SK-N-SH (cell line): ENCODE data around the gene CHCHD2. TPM values are rescaled to one million over a fixed set of nuclear protein-coding genes. Genes with fewer than 3 reads are reported as not detected.

Source experiments
- CTCF ChIA-PET: fragments of 300-600, 350-600 bp; formaldehyde crosslinking; extraction: SDS; loops from one replicate; lab custom pipeline; 2021; lab: Yijun Ruan, JAX
- POLR2A ChIA-PET: fragments of 350-600 bp; sonication (Branson Sonifier 250); formaldehyde crosslinking; extraction: SDS; loops from one replicate; lab custom pipeline; 2020; ENCODE audit warnings: antibody characterized with exemption, inconsistent platforms; lab: Yijun Ruan, JAX
- DNase-seq: peaks from one replicate; pipeline ENCODE4 v3.0.0; 2012
- H2AFZ ChIP-seq: fragments of 200-600 bp; sonication (generic); 2 replicates; pipeline ENCODE4 v1.8.1; 2016; ENCODE audit warnings: antibody characterized with exemption, mild to moderate bottlenecking, low read depth
- H3F3A ChIP-seq: fragments of 200-600 bp; sonication (generic); replicated peaks from 2 replicates; pipeline ENCODE3; 2016; ENCODE audit warnings: antibody characterized with exemption, mild to moderate bottlenecking; ENCODE audit not compliant: insufficient read depth
- H3K27ac ChIP-seq, 2 experiments: fragments of 200-500 bp in 1 of 2; fragments of 200-600 bp in 1 of 2; sonication (Bioruptor generic) in 1 of 2; sonication (generic), shearing (Covaris generic) in 1 of 2; 2 replicates each; pipeline versions ENCODE4 v1.5.1 to v1.6.1; 2014 to 2016; ENCODE audit warnings: low read depth in 2 of 2, inconsistent platforms in 1 of 2, low read length in 1 of 2, mild to moderate bottlenecking in 1 of 2, mixed read lengths in 1 of 2
- H3K27me3 ChIP-seq: fragments of 200-600 bp; sonication (generic), shearing (Covaris generic); 2 replicates; pipeline ENCODE4 v1.6.1; 2016; ENCODE audit warnings: mixed run types; ENCODE audit not compliant: insufficient read depth
- H3K36me3 ChIP-seq, 2 experiments: fragments of 200-500 bp in 1 of 2; fragments of 200-600 bp in 1 of 2; sonication (Bioruptor generic) in 1 of 2; sonication (generic) in 1 of 2; replicated peaks in 1 of 2; 2 replicates each; pipeline versions ENCODE3 to v1.5.1; 2014 to 2016; ENCODE audit warnings: low read length in 1 of 2, mild to moderate bottlenecking in 1 of 2; ENCODE audit not compliant: insufficient read depth in 2 of 2, control insufficient read depth in 1 of 2
- H3K4me1 ChIP-seq, 2 experiments: fragments of 200-500 bp in 1 of 2; fragments of 200-600 bp in 1 of 2; sonication (Bioruptor generic) in 1 of 2; sonication (generic), shearing (Covaris generic) in 1 of 2; 2 replicates each; pipeline versions ENCODE4 v1.5.1 to v1.6.1; 2014 to 2016; ENCODE audit warnings: low read depth in 1 of 2, low read length in 1 of 2, mixed run types in 1 of 2; ENCODE audit not compliant: insufficient read depth in 2 of 2, control insufficient read depth in 1 of 2
- H3K4me2 ChIP-seq: fragments of 200-600 bp; sonication (generic), shearing (Covaris generic); 2 replicates; pipeline ENCODE4 v1.6.1; 2017; ENCODE audit warnings: mixed run types
- H3K4me3 ChIP-seq, 2 experiments: fragments of 200-500 bp in 1 of 2; fragments of 200-600 bp in 1 of 2; sonication (Bioruptor generic) in 1 of 2; sonication (generic), shearing (Covaris generic) in 1 of 2; 2 replicates each; pipeline versions ENCODE4 v1.5.1 to v1.8.1; 2014 to 2016; ENCODE audit warnings: low read depth in 2 of 2, inconsistent platforms in 1 of 2, low read length in 1 of 2, mild to moderate bottlenecking in 1 of 2, mixed read lengths in 1 of 2, moderate library complexity in 1 of 2
- H3K79me2 ChIP-seq: fragments of 200-600 bp; sonication (generic); 2 replicates; pipeline ENCODE4 v1.8.1; 2017; ENCODE audit warnings: mild to moderate bottlenecking; ENCODE audit not compliant: insufficient read depth
- H3K9ac ChIP-seq: fragments of 200-600 bp; sonication (generic); 2 replicates; pipeline ENCODE4 v1.6.1; 2017; ENCODE audit warnings: mixed run types
- H3K9me2 ChIP-seq: fragments of 200-600 bp; sonication (generic); 2 replicates; pipeline ENCODE4 v1.6.1; 2017; ENCODE audit warnings: mixed run types
- H3K9me3 ChIP-seq: fragments of 200-600 bp; sonication (generic); 2 replicates; pipeline ENCODE4 v1.6.1; 2017; ENCODE audit warnings: mixed run types, mild to moderate bottlenecking, moderate library complexity
- H4K20me1 ChIP-seq: fragments of 200-600 bp; sonication (generic); 2 replicates; pipeline ENCODE4 v1.6.1; 2017; ENCODE audit warnings: mild to moderate bottlenecking, mixed run types; ENCODE audit not compliant: insufficient read depth
- ELF1 ChIP-seq: IDR thresholded peaks from 2 replicates; pipeline ENCODE4 v1.4.0; 2012
- EZH2phosphoT487 ChIP-seq: fragments of 200-600 bp; sonication (generic); IDR thresholded peaks from 2 replicates; pipeline ENCODE4 v1.6.1; 2017; ENCODE audit warnings: low read depth, mixed run types, mild to moderate bottlenecking, antibody characterized with exemption, moderate library complexity, borderline replicate concordance
- FOSL2 ChIP-seq: IDR thresholded peaks from 2 replicates; pipeline ENCODE4 v1.4.0; 2012; ENCODE audit warnings: low read depth, mild to moderate bottlenecking, moderate library complexity, borderline replicate concordance
- FOXM1 ChIP-seq: IDR thresholded peaks from 2 replicates; pipeline ENCODE4 v1.4.0; 2012; ENCODE audit warnings: low read depth, mild to moderate bottlenecking
- GABPA ChIP-seq: IDR thresholded peaks from 2 replicates; pipeline ENCODE4 v1.4.0; 2012; ENCODE audit warnings: low read depth, mild to moderate bottlenecking
- JUND ChIP-seq: IDR thresholded peaks from 2 replicates; pipeline ENCODE4 v1.4.0; 2012
- NFIC ChIP-seq: IDR thresholded peaks from 2 replicates; pipeline ENCODE4 v1.4.0; 2012; ENCODE audit warnings: borderline replicate concordance
- NRF1 ChIP-seq: IDR thresholded peaks from 2 replicates; pipeline ENCODE4 v1.6.1; 2012; ENCODE audit warnings: low read depth, mild to moderate bottlenecking, low read length
- POLR2AphosphoS5 ChIP-seq: IDR thresholded peaks from 2 replicates; pipeline ENCODE4 v1.6.1; 2012; ENCODE audit warnings: low read depth, low read length
- RCOR1 ChIP-seq: fragments of 150-350 bp; IDR thresholded peaks from 2 replicates; pipeline ENCODE4 v1.6.1; 2017; ENCODE audit warnings: antibody characterized with exemption, low read length
- RFX5 ChIP-seq: IDR thresholded peaks from 2 replicates; pipeline ENCODE4 v1.6.1; 2012; ENCODE audit warnings: mild to moderate bottlenecking, improper control_type of control experiment, low read length
- RXRA ChIP-seq: IDR thresholded peaks from 2 replicates; pipeline ENCODE4 v1.4.0; 2012; ENCODE audit warnings: low read depth, mild to moderate bottlenecking, borderline replicate concordance
- SMC3 ChIP-seq: IDR thresholded peaks from 2 replicates; pipeline ENCODE4 v1.6.1; 2012; ENCODE audit warnings: low read depth, low read length, improper control_type of control experiment
- TAF1 ChIP-seq: IDR thresholded peaks from 2 replicates; pipeline ENCODE4 v1.6.1; 2012; ENCODE audit warnings: low read depth, mild to moderate bottlenecking, low read length, moderate library complexity, borderline replicate concordance
- YY1 ChIP-seq: IDR thresholded peaks from 2 replicates; pipeline ENCODE4 v1.4.0; 2012; ENCODE audit warnings: low read depth, mild to moderate bottlenecking
- WGBS: methylation state at CpG from one replicate; pipeline ENCODE4 v1.1.6; 2017; ENCODE audit warnings: low lambda C conversion rate; 5-methylcytosine and 5-hydroxymethylcytosine counted together
- polyA plus RNA-seq, 3 experiments: library from polyadenylated mRNA; depleted of rRNA; stranded (reverse); fragments of >200 nt; gene quantifications; 2 replicates each; pipeline ENCODE4 v1.2.3, GENCODE V29; 2012
- TF ChIP-seq, protein P1 (sequence below): fragments of 150-350 bp; IDR thresholded peaks from 2 replicates; pipeline ENCODE4 v1.6.1; 2016; ENCODE audit warnings: mild to moderate bottlenecking, low read depth, low read length
- TF ChIP-seq, protein P2 (sequence below): fragments of 150-350 bp; IDR thresholded peaks from 2 replicates; pipeline ENCODE4 v1.6.1; 2017; ENCODE audit warnings: antibody characterized with exemption, low read length, low read depth, borderline replicate concordance
- TF ChIP-seq, protein P3 (sequence below): IDR thresholded peaks from 2 replicates; pipeline ENCODE4 v1.4.0; 2012; ENCODE audit warnings: low read depth, borderline replicate concordance
- TF ChIP-seq, protein P4 (sequence below): IDR thresholded peaks from 2 replicates; pipeline ENCODE4 v1.4.0; 2012; ENCODE audit warnings: low read depth
- TF ChIP-seq, protein P5 (sequence below): IDR thresholded peaks from 2 replicates; pipeline ENCODE4 v1.4.0; 2012; ENCODE audit warnings: low read depth, borderline replicate concordance
- TF ChIP-seq, protein P6 (sequence below): fragments of 200-600 bp; sonication (generic); IDR thresholded peaks from 2 replicates; pipeline ENCODE4 v1.6.1; 2017; ENCODE audit warnings: antibody characterized with exemption, mild to moderate bottlenecking, moderate library complexity

CHCHD2 gene, protein sequence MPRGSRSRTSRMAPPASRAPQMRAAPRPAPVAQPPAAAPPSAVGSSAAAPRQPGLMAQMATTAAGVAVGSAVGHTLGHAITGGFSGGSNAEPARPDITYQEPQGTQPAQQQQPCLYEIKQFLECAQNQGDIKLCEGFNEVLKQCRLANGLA
- 500 and 624 TPM in 2 replicates for polyA plus RNA-seq (2012; rRNA removed)
- polyA plus RNA-seq (2012; cell fraction: cytosol; rRNA removed), result 487 and 543 TPM in 2 replicates
- 218 and 286 TPM in 2 replicates for polyA plus RNA-seq (2012; cell fraction: nucleus; rRNA removed)

DNA sequence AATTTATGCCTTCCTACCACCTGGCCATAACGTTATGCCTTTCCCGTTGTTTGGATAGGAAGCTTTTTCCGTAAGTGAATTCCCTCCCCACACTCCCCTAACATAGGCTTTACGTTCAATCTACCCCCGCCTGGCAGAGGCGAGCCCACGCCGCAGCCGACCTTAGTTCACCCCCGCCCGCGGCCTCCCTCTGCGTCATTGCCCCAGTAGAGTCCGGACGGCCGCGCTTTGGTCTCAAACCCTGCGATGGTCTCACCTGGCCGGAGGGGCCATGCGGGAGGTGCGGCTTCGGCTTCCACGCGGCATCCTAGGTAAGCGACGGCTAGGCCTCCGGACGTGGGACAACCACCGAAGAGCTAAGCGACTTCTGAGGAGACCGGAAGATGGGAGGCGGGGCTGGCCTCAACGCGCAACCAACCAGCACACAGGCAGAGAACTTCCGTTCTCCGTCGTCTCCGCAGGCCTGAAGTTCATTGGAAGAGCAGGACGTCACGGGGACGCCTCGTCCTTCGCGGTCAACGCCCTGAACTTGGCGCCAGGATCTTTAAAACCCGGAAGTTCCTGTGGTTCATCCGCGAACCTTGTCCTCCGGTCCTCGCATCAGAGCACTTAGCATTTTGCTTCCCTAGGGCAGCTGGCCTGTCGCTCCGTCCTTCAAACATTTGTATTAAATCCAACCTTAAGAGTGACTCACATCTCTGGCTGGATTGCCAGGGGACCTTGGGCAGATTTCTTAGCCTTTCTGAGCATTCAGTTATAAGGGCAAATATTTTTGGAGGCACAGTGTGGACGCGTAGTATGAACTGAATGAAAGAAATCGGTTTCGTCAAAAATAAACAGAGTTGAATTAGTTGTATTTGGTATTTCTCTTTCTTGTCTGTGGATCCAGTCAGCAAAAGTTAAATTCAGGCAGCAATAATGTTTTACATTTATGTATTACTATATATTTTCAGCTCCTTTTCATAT lies at the start of gene CHCHD2:
CHCHD2 (minus strand) TSS at position 369 of the 966 bp plus-strand sequence; CDS start at position 306, 63 bp downstream.
- H3F3A ChIP-seq, result peaks cover 26% of the 10 kb centered on the region
- ChIA-PET CTCF (interaction anchor here (0.9 to 1.6 kb wide), 3 partner anchors 18 to 32 kb away, joined by 4 to 9 read pairs (median 8); no protein-coding TSS in a partner anchor), POLR2A (interaction anchor here (0.6 to 1.5 kb wide), 11 partner anchors 9 to 741 kb away, joined by 3 to 8 read pairs (median 4); partner anchors contain the start of genes CCT6A, NUPR2, PSPH and SUMF2)
- WGBS, result 2% methylated on average over 45 of the region's 57 CpGs
- H4K20me1 ChIP-seq, result peaks cover 33% of the 10 kb centered on the region
- H3K27ac ChIP-seq, result peak within 1 kb of the TSS; percentile 70 to 88
- H2AFZ ChIP-seq, result peak within 1 kb of the TSS; percentile 98
- H3K4me3 ChIP-seq, result peak within 1 kb of the TSS; percentile 75 to 86
- H3K4me1 ChIP-seq, result peaks cover 0 to 8% of the 10 kb centered on the region in 2 experiments; a peak in 2 of 4 replicates
- H3K9me3 ChIP-seq, result no peaks in the 10 kb centered on the region
- no peaks in the 10 kb centered on the region; the same call in 1 of the 2 replicates for H3K27me3 ChIP-seq
- peaks cover 25 to 33% of the 10 kb centered on the region in 2 experiments for H3K36me3 ChIP-seq
- H3K9ac ChIP-seq, result peak within 1 kb of the TSS; percentile 92
- H3K79me2 ChIP-seq, result peaks cover 40% of the 10 kb centered on the region
- H3K9me2 ChIP-seq, result no peaks in the 10 kb centered on the region
- peak; percentile 98 for DNase-seq
- H3K4me2 ChIP-seq, result peak within 1 kb of the TSS; percentile 86
- TF ChIP-seq, protein P1, sequence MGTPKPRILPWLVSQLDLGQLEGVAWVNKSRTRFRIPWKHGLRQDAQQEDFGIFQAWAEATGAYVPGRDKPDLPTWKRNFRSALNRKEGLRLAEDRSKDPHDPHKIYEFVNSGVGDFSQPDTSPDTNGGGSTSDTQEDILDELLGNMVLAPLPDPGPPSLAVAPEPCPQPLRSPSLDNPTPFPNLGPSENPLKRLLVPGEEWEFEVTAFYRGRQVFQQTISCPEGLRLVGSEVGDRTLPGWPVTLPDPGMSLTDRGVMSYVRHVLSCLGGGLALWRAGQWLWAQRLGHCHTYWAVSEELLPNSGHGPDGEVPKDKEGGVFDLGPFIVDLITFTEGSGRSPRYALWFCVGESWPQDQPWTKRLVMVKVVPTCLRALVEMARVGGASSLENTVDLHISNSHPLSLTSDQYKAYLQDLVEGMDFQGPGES, result no peak; the same call in none of the 2 replicates
- TF ChIP-seq, protein P2, sequence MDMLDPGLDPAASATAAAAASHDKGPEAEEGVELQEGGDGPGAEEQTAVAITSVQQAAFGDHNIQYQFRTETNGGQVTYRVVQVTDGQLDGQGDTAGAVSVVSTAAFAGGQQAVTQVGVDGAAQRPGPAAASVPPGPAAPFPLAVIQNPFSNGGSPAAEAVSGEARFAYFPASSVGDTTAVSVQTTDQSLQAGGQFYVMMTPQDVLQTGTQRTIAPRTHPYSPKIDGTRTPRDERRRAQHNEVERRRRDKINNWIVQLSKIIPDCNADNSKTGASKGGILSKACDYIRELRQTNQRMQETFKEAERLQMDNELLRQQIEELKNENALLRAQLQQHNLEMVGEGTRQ, result no peak
- TF ChIP-seq NRF1 (no peak; the same call in 1 of the 2 replicates), POLR2AphosphoS5 (peak; percentile 88), FOSL2 (no peak), ELF1 (peak; percentile 97), SMC3 (no peak), TAF1 (peak; percentile 91), YY1 (peak; percentile 63; the same call in 1 of the 2 replicates), NFIC (peak; percentile 43; the same call in 1 of the 2 replicates), FOXM1 (no peak), RFX5 (no peak; the same call in 1 of the 2 replicates), EZH2phosphoT487 (no peak), GABPA (peak; percentile 92), RXRA (no peak), RCOR1 (no peak), JUND (no peak)
- TF ChIP-seq, protein P3, sequence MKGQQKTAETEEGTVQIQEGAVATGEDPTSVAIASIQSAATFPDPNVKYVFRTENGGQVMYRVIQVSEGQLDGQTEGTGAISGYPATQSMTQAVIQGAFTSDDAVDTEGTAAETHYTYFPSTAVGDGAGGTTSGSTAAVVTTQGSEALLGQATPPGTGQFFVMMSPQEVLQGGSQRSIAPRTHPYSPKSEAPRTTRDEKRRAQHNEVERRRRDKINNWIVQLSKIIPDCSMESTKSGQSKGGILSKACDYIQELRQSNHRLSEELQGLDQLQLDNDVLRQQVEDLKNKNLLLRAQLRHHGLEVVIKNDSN, result peak; percentile 79
- TF ChIP-seq, protein P4, sequence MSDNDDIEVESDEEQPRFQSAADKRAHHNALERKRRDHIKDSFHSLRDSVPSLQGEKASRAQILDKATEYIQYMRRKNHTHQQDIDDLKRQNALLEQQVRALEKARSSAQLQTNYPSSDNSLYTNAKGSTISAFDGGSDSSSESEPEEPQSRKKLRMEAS, result peak; percentile 61
- TF ChIP-seq, protein P5, sequence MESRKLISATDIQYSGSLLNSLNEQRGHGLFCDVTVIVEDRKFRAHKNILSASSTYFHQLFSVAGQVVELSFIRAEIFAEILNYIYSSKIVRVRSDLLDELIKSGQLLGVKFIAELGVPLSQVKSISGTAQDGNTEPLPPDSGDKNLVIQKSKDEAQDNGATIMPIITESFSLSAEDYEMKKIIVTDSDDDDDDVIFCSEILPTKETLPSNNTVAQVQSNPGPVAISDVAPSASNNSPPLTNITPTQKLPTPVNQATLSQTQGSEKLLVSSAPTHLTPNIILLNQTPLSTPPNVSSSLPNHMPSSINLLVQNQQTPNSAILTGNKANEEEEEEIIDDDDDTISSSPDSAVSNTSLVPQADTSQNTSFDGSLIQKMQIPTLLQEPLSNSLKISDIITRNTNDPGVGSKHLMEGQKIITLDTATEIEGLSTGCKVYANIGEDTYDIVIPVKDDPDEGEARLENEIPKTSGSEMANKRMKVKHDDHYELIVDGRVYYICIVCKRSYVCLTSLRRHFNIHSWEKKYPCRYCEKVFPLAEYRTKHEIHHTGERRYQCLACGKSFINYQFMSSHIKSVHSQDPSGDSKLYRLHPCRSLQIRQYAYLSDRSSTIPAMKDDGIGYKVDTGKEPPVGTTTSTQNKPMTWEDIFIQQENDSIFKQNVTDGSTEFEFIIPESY, result no peak
- TF ChIP-seq, protein P6, sequence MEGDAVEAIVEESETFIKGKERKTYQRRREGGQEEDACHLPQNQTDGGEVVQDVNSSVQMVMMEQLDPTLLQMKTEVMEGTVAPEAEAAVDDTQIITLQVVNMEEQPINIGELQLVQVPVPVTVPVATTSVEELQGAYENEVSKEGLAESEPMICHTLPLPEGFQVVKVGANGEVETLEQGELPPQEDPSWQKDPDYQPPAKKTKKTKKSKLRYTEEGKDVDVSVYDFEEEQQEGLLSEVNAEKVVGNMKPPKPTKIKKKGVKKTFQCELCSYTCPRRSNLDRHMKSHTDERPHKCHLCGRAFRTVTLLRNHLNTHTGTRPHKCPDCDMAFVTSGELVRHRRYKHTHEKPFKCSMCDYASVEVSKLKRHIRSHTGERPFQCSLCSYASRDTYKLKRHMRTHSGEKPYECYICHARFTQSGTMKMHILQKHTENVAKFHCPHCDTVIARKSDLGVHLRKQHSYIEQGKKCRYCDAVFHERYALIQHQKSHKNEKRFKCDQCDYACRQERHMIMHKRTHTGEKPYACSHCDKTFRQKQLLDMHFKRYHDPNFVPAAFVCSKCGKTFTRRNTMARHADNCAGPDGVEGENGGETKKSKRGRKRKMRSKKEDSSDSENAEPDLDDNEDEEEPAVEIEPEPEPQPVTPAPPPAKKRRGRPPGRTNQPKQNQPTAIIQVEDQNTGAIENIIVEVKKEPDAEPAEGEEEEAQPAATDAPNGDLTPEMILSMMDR, result no peak
